Natural killer cell treated with Interleukin-12 subunit alpha and Interleukin-12 subunit beta and Interleukin-15 and Interleukin-18, amount 100 ng/mL, for 72 hours (primary cell): ENCODE results near the gene RNF26. TPM values are rescaled to one million over a fixed set of nuclear protein-coding genes. Genes with fewer than 3 reads are reported as not detected.

Experiments used
- ATAC-seq, 2 donors: fragments of 150-1000 bp; cut with Tn5 transposase in 1 of 2; sonication (Bioruptor Pico), chemical (Tn5 transposase) in 1 of 2; 2 replicates each; pipeline ENCODE4 v1.10.0; 2021
- DNase-seq: peaks from one replicate; pipeline ENCODE4 v3.0.0; 2022; ENCODE audit warnings: low spot score
- H3K27ac Mint-ChIP-seq, 2 donors: 1 replicate in 1 of 2; 2 replicates in 1 of 2; pipeline ENCODE4 v1.8.0; 2022; ENCODE audit warnings: mixed read lengths in 2 of 2, mild to moderate bottlenecking in 1 of 2, moderate library complexity in 1 of 2
- H3K27me3 Mint-ChIP-seq, 2 donors: 1 replicate in 1 of 2; 2 replicates in 1 of 2; pipeline ENCODE4 v1.8.0; 2022; ENCODE audit warnings: mixed read lengths in 2 of 2
- H3K36me3 Mint-ChIP-seq: one replicate; pipeline ENCODE4 v1.8.0; 2022; ENCODE audit warnings: mixed read lengths
- H3K4me1 Mint-ChIP-seq, 2 donors: 1 replicate in 1 of 2; 2 replicates in 1 of 2; pipeline ENCODE4 v1.8.0; 2022; ENCODE audit warnings: low read depth in 2 of 2, mixed read lengths in 2 of 2, mild to moderate bottlenecking in 1 of 2
- H3K4me3 Mint-ChIP-seq: one replicate; pipeline ENCODE4 v1.8.0; 2022; ENCODE audit warnings: mixed read lengths
- H3K9me3 Mint-ChIP-seq: 2 replicates; pipeline ENCODE4 v1.8.0; 2022; ENCODE audit warnings: mixed read lengths
- total RNA-seq, 2 donors: library from RNA; stranded (reverse); gene quantifications; one replicate each; pipeline ENCODE4 v1.2.3, GENCODE V29; 2022

Gene RNF26
- total RNA-seq, 2 donors from 2014 or later: 16.6 to 32.5 TPM

DNA sequence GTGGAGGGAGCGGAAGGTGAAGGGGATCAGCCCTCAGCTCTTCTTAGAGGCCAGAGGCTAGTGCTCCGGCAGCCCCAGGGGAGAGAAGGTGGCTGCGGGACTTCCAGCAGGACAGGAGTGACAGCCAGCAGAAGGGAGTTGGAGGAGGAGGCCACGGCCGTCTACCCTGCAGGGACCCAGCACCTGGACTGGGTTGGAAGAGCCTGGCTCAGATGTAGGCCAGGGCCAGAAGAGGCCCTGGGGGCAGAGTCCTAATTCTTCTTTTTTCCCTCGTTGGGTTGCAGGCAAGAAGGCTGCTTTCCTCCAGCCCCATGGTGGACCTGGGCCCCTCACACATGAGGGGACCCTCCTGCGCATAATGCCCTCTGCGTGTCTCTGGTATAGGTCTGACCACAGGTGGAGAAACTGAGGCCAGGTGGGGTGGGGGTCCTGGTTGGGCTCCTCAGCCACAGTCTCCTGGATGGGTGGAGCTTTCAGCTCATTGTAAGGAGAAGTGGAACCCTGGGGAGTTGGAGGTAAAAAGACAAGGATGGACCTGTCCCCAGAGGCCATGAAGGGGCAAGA is 15.1 kb upstream of the RNF26 start:
- DNase-seq (no peak), ATAC-seq (no peak)
- Mint-ChIP-seq H3K27me3 (peaks cover 16% of the 10 kb centered on the region in 2 donors), H3K4me1 (peaks cover 12 to 29% of the 10 kb centered on the region in 2 donors), H3K36me3 (no peaks in the 10 kb centered on the region), H3K4me3 (peak overlapping the region; percentile 87), H3K9me3 (no peaks in the 10 kb centered on the region), H3K27ac (peak overlapping the region; percentile 70 to 81)

DNA sequence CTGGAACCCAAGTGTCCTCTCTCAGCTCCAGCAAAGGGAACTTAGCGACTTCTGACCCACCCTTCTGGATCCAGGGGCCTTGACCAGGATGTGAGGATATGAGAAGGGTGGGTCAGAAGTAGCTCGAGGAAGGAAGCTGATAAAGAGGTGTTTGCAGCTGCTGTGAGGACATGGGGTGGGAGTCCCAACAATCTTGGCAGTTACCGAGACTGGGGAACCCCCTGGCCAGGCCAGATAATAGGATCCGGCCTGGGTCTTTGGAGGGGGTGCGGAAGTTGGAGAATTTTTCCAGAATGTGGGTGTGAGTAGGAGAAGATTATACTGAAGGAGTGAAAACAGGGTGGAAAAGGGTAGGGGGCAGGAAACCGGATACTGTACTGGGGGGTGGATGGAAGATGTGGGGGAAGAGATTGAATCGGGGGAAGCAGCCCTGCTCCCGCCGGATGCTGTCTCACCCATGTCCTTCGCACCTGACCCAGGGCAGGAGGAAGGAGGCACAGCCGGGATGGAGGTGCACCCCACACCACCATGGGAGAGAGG is 14.6 kb upstream of the RNF26 start:
- no peaks in the 10 kb centered on the region for H3K9me3 Mint-ChIP-seq
- H3K27ac Mint-ChIP-seq: peak overlapping the region in 1 of 2 donors; percentile 81
- no peak for DNase-seq

DNA sequence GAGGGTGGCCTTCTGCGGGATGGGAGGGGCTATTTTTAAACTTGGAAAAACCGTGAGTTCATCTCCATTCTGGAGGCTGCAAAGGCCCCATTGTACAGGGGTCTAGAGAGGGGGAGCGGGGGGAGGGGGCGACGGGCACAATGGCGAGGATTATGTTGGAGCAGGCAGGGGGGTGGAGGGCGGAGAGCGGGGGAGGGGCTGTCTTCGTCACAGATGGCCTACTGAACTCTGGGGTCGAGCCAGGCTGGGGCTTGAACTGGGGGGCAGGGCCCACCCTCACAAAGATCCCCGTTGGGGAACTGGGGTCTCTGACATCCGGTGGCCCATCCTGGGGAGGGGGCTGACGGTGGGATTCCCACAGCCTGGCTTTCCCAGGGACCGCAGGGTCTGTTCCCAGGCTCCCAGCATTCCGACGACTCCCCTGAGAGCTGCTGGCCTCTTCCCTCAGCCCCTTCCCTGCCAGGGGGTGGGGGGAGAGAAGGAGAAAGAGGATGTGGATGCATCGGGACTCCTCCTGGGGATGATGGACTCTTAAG is 14.0 kb upstream of the RNF26 start:
- ATAC-seq: no peak
- Mint-ChIP-seq H3K36me3 (no peaks in the 10 kb centered on the region), H3K4me3 (peak overlapping the region; percentile 80), H3K4me1 (peaks cover 12 to 29% of the 10 kb centered on the region in 2 donors), H3K27me3 (peaks cover 10 to 16% of the 10 kb centered on the region in 2 donors), H3K9me3 (no peaks in the 10 kb centered on the region), H3K27ac (peak overlapping the region in 1 of 2 donors; percentile 81)
- no peak for DNase-seq

More for the DNA sequence above, 14.6 kb upstream of the RNF26 start:
- Mint-ChIP-seq H3K36me3 (no peaks in the 10 kb centered on the region), H3K27me3 (peaks cover 11 to 16% of the 10 kb centered on the region in 2 donors), H3K4me1 (peaks cover 12 to 29% of the 10 kb centered on the region in 2 donors), H3K4me3 (peak overlapping the region; percentile 80)
- no peak for ATAC-seq

DNA sequence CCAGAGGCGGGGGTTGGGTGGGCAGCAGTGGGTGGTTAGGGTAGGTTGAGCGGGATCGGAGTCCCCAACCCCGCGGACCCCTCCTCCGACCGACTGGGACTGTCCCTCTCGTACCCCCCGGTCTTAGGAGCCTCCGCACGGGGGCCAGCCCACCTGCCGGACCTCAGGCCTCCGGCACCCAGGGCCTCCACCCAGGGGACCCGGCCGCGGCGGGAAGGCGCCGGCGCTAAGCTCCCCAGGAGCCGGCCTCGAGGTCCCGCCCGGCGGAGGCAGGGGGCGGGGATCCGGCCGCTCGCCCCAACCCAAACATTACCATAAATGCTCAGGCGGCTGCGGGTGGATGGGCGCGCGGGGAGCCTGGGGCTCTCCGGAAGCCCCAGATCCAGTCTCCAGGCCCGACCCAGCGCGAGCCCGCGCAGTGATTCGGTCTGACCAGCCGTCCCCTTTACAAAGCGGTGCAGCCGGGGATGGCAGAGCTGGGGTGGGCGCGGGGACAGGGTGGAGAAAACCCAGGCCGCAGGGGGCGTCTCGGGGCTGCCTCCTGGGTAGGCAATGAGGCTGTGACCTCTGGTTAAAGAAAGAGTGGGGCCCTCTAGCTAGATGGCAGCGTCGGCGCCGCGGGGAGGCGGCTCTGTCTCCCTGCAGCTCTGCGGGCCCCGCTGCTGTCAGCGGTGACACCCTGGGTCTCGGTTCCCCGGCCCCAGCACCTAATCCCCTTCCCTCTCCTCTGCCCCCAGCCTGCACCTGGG is 13.4 kb upstream of the RNF26 start:
- no peaks in the 10 kb centered on the region for H3K36me3 Mint-ChIP-seq
- H3K27ac Mint-ChIP-seq: peak overlapping the region in 1 of 2 donors; percentile 67
- peaks cover 12 to 29% of the 10 kb centered on the region in 2 donors for H3K4me1 Mint-ChIP-seq
- DNase-seq (peak; percentile 78), ATAC-seq (peak; percentile 83 to 84)
- peaks cover 10 to 16% of the 10 kb centered on the region in 2 donors for H3K27me3 Mint-ChIP-seq
- peak overlapping the region; percentile 74 for H3K4me3 Mint-ChIP-seq
- H3K9me3 Mint-ChIP-seq: no peaks in the 10 kb centered on the region

DNA sequence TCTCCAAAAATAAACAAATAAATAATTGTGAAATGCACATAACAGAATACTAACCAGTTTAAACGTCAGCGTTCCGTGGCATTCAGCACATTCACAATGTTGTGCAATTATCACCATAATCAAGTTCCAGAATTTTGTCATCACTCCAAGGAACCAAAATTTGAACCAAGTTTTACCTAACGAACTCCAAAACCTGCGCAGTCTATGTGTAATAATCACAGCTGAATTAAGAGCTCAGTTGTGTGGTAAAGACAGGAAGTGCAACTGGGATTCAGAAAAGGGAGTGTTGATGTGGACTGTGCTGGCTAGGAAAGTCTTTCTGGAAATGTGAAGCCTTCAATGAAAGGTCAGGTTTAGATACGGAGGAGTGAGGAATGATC is 12.0 kb upstream of the RNF26 start:
- DNase-seq: no peak
- ATAC-seq: no peak
- Mint-ChIP-seq H3K27me3 (peaks cover 10 to 16% of the 10 kb centered on the region in 2 donors), H3K4me1 (peaks cover 12 to 29% of the 10 kb centered on the region in 2 donors), H3K9me3 (no peaks in the 10 kb centered on the region), H3K4me3 (no peak overlapping the region), H3K27ac (no peak overlapping the region), H3K36me3 (no peaks in the 10 kb centered on the region)

DNA sequence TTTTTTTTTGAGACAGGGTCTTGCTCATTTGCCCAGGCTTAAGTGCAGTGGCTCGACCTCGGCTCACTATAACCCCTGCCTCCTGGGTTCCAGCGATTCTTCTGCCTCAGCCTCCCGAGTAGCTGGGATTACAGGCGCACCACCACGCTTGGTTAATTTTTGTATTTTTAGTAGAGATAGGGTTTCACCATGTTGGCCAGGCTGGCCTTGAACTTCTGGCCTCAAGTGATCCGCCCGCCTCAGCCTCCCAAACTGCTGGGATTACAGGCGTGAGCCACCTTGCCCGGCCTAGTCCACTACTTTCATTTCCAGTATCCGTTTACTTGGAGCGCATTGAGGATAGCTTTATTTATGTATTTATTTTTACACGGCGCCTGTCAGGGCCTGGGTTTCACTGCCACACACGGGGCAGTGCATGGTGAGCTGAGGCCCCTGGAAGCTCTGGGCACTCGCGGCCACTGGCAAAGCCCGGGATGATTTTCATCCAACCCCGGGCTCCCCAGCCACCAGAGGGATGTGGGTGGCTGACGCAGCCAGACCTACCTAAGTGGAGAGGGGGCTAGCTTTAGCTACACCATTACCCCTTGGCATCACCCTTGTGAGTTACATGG is 11.3 kb upstream of the RNF26 start:
- Mint-ChIP-seq H3K4me3 (no peak overlapping the region), H3K4me1 (peaks cover 12 to 29% of the 10 kb centered on the region in 2 donors), H3K27me3 (peaks cover 10 to 16% of the 10 kb centered on the region in 2 donors), H3K27ac (peak overlapping the region in 1 of 2 donors; percentile 17), H3K9me3 (no peaks in the 10 kb centered on the region), H3K36me3 (no peaks in the 10 kb centered on the region)
- no peak for ATAC-seq
- DNase-seq: no peak

DNA sequence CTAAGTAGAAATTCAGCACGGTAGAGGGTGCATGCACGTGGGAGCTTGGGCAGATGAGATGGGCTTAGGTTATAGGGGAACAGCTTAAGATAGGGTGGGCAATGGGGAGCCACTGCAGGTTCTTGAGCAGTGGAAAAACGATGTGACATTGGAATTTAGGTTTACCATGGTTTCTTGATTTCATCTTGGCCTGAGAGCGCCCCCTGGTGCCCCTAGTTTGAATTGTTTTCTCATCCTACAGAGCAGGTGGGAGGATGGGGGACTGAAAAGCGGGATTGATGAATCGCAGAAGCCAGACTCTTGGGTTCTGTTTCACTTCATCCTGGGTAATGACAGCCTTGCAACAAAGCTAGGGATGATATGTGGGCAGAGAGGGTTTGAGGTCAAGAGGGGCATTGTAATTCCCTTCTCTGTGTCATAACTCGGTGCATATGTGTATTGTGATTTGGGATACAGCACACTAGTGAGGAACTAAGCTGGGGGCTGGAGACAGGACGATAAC is 10.7 kb upstream of the RNF26 start:
- H3K4me1 Mint-ChIP-seq: peaks cover 11 to 27% of the 10 kb centered on the region in 2 donors
- peak overlapping the region in 1 of 2 donors; percentile 17 for H3K27ac Mint-ChIP-seq
- no peaks in the 10 kb centered on the region for H3K36me3 Mint-ChIP-seq
- no peaks in the 10 kb centered on the region for H3K9me3 Mint-ChIP-seq
- DNase-seq (peak; percentile 73), ATAC-seq (no peak)
- peaks cover 9 to 15% of the 10 kb centered on the region in 2 donors for H3K27me3 Mint-ChIP-seq
- H3K4me3 Mint-ChIP-seq: no peak overlapping the region

DNA sequence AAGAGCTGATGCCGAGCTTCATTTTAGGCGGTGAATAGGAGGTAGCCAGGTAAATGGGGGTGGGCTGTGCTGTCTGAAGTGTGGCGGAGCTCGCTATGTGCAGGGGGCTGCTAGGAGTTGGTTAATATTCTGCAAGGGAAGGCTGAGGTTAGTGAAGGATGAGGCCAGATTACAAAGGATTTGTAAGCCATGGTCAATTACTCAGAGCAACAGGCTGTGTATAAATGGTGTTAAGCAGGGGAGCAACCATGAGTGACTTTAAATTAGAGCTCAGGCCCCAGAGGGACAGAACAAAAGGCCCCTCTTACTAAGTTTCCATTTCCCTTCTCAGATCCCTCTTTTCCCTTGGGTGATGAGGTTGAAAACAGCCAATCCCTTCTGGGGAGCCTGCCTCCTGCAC is 10.1 kb upstream of the RNF26 start:
- no peaks in the 10 kb centered on the region for H3K36me3 Mint-ChIP-seq
- no peak overlapping the region for H3K4me3 Mint-ChIP-seq
- H3K27ac Mint-ChIP-seq: no peak overlapping the region
- peaks cover 7 to 21% of the 10 kb centered on the region in 2 donors for H3K4me1 Mint-ChIP-seq
- H3K9me3 Mint-ChIP-seq: no peaks in the 10 kb centered on the region
- DNase-seq (no peak), ATAC-seq (no peak)
- peaks cover 6 to 9% of the 10 kb centered on the region in 2 donors for H3K27me3 Mint-ChIP-seq

DNA sequence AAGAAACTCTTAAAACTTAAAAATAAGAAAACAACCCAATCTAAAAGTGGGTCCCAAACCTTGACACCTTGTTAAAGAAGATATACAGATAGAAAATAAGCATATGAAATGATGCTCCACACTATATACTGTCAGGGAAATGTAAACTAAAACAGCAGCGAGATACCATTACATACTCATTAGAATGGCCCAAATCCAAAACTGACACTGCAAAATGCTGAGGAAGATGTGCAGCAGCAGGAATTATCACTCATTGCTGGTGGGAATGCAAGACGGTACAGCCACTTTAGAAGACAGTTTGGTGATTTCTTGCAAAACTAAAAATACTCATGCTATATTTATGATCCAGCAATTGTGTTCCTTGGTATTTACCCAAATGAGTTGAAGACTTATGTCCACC is 5.0 kb upstream of the RNF26 start:
- DNase-seq (no peak), ATAC-seq (no peak)
- Mint-ChIP-seq H3K9me3 (no peaks in the 10 kb centered on the region), H3K27ac (no peak overlapping the region), H3K4me3 (no peak overlapping the region), H3K27me3 (peaks cover 9% of the 10 kb centered on the region in 2 donors), H3K36me3 (no peaks in the 10 kb centered on the region), H3K4me1 (peaks cover 7 to 14% of the 10 kb centered on the region in 2 donors)

DNA sequence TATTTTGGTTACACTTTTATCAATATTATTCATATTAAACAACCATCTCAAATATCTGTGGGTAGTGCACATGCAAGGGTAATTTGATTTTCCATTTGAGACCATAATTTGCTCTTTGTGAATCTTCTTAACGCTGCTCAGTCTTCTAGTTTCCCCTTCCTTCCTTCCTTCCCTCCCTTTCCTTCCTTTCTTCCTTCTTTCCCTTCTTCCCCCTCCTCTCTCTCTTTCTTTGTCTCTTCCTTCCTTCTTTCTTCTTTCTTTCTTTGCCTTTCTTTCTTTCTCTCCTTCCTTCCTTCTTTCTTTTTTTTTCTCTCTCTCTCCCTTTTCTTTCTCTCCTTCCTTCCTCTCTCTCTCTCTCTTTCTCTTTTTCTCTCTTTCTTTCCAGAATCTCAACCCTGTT is 4.1 kb upstream of the RNF26 start:
- DNase-seq: no peak
- H3K27ac Mint-ChIP-seq: no peak overlapping the region
- ATAC-seq: no peak
- peaks cover 9% of the 10 kb centered on the region in 2 donors for H3K27me3 Mint-ChIP-seq
- peaks cover 6% of the 10 kb centered on the region for H3K36me3 Mint-ChIP-seq
- H3K9me3 Mint-ChIP-seq: no peaks in the 10 kb centered on the region
- peaks cover 13 to 22% of the 10 kb centered on the region in 2 donors for H3K4me1 Mint-ChIP-seq
- no peak overlapping the region for H3K4me3 Mint-ChIP-seq

DNA sequence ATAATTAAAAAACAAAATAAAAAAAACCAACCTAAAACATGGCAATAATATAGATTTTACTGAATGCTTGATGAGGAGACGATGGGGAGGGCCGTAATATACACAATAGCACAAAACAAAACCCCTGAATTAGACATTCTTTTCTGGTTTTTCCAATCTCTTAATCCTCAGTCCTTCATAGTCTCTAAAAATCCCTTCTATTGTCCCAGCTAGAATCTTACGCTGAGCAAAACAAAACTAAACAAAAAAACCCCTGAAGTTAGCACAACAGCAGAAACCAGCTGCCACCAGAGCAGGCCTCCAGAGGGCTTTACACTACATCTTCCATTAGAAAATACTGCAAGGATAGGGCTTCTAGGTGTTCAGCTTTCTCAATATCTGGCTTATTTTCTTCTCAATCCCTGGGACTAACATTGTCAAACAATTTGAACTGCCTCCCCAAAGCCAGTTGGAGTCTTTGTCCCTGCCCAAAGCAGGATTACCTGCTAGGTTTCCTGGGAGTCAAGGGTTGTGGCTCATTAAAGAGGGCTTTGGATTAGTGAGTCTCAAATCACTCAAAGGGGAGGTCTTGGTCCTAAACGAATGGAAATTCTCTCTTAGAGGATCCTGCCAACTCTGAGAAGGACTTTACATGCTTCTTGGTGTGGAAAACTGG is 2.1 kb upstream of the RNF26 start:
- H3K36me3 Mint-ChIP-seq: peaks cover 6% of the 10 kb centered on the region
- H3K4me3 Mint-ChIP-seq: peak overlapping the region; percentile 99
- DNase-seq (no peak), ATAC-seq (no peak)
- H3K9me3 Mint-ChIP-seq: no peaks in the 10 kb centered on the region
- H3K4me1 Mint-ChIP-seq: peaks cover 20 to 30% of the 10 kb centered on the region in 2 donors
- peaks cover 9% of the 10 kb centered on the region in 2 donors for H3K27me3 Mint-ChIP-seq
- H3K27ac Mint-ChIP-seq: peak overlapping the region; percentile 90 to 97

DNA sequence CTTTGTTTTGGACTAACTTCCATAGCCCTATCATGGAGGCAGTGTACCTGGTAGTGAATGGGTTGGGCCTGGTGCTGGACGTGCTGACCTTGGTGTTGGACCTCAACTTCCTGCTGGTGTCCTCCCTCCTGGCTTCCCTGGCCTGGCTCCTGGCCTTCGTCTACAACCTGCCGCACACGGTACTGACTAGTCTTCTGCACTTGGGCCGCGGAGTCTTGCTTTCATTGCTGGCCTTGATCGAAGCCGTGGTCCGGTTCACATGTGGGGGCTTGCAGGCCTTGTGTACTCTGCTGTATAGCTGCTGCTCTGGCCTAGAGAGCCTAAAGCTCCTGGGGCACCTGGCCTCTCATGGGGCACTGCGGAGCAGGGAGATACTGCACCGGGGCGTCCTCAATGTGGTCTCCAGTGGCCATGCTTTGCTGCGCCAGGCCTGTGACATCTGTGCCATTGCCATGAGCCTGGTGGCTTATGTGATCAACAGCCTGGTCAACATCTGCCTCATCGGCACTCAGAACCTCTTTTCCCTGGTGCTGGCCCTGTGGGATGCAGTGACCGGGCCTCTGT is 846 bp downstream of the RNF26 start:
- Mint-ChIP-seq H3K4me3 (peak overlapping the region; percentile 99), H3K27me3 (peaks cover 1 to 16% of the 10 kb centered on the region in 2 donors), H3K27ac (peak overlapping the region; percentile 90 to 97), H3K4me1 (peaks cover 26 to 30% of the 10 kb centered on the region in 2 donors), H3K36me3 (peaks cover 6% of the 10 kb centered on the region), H3K9me3 (no peaks in the 10 kb centered on the region)
- ATAC-seq (no peak), DNase-seq (no peak)
